Neuronal stem cell (in vitro differentiated cells): ENCODE data around the gene OR6B2.

Experiments used
- DNase-seq: peaks from one replicate; pipeline ENCODE4 v3.0.0-alpha.2; 2013; ENCODE audit warnings: low spot score
- H2AFZ ChIP-seq: one replicate; pipeline ENCODE4 v1.6.1; 2013; ENCODE audit warnings: mild to moderate bottlenecking, low read length, inconsistent platforms
- H2AK5ac ChIP-seq: 2 replicates; pipeline ENCODE4 v1.6.1; 2013; ENCODE audit warnings: low read depth, mild to moderate bottlenecking, inconsistent platforms, low read length, moderate library complexity, mixed read lengths
- H2BK120ac ChIP-seq: 2 replicates; pipeline ENCODE4 v1.6.1; 2013; ENCODE audit warnings: low read depth, mild to moderate bottlenecking, inconsistent platforms, low read length, moderate library complexity, mixed read lengths
- H2BK12ac ChIP-seq: one replicate; pipeline ENCODE4 v1.6.1; 2013; ENCODE audit warnings: low read length, inconsistent platforms
- H2BK15ac ChIP-seq: 2 replicates; pipeline ENCODE4 v1.6.1; 2013; ENCODE audit warnings: mild to moderate bottlenecking, low read length, inconsistent platforms, mixed read lengths
- H2BK5ac ChIP-seq: one replicate; pipeline ENCODE4 v1.6.1; 2013; ENCODE audit warnings: inconsistent platforms, mild to moderate bottlenecking, low read length, moderate library complexity
- H3K14ac ChIP-seq: one replicate; pipeline ENCODE4 v1.6.1; 2013; ENCODE audit warnings: low read length, inconsistent platforms
- H3K18ac ChIP-seq: 2 replicates; pipeline ENCODE4 v1.6.1; 2013; ENCODE audit warnings: low read length, inconsistent platforms
- H3K23ac ChIP-seq: 2 replicates; pipeline ENCODE4 v1.6.1; 2013; ENCODE audit warnings: low read depth, mild to moderate bottlenecking, mixed read lengths, low read length, inconsistent platforms; ENCODE audit not compliant: poor library complexity
- H3K27ac ChIP-seq: replicated peaks from 3 replicates; pipeline ENCODE4 v1.5.1; 2013; ENCODE audit warnings: low read length, inconsistent platforms
- H3K27me3 ChIP-seq, 3 experiments: 2 replicates each; pipeline ENCODE4 v1.6.1; 2013; ENCODE audit warnings: low read length in 3 of 3, mild to moderate bottlenecking in 2 of 3, inconsistent platforms in 1 of 3, low read depth in 1 of 3, mixed read lengths in 1 of 3, moderate library complexity in 1 of 3; ENCODE audit not compliant: control insufficient read depth in 3 of 3, insufficient read depth in 3 of 3
- H3K36me3 ChIP-seq, 2 donors: replicated peaks in 1 of 2; 2 replicates each; pipeline ENCODE4 v1.6.1; 2013; ENCODE audit warnings: low read length in 2 of 2; ENCODE audit not compliant: control insufficient read depth in 2 of 2, insufficient read depth in 2 of 2
- H3K4ac ChIP-seq: 2 replicates; pipeline ENCODE4 v1.6.1; 2013; ENCODE audit warnings: inconsistent platforms, mild to moderate bottlenecking, low read length, moderate library complexity
- H3K4me1 ChIP-seq, 2 donors: 1 replicate in 1 of 2; 2 replicates in 1 of 2; pipeline ENCODE4 v1.6.1; 2013; ENCODE audit warnings: low read length in 2 of 2, low read depth in 1 of 2; ENCODE audit not compliant: control insufficient read depth in 2 of 2, insufficient read depth in 1 of 2
- H3K4me2 ChIP-seq: one replicate; pipeline ENCODE4 v1.6.1; 2013; ENCODE audit warnings: mild to moderate bottlenecking, low read length, inconsistent platforms; ENCODE audit not compliant: insufficient read depth, poor library complexity, severe bottlenecking
- H3K4me3 ChIP-seq, 2 donors: 2 replicates each; pipeline ENCODE4 v1.5.1; 2013; ENCODE audit warnings: low read length in 2 of 2, mild to moderate bottlenecking in 2 of 2, inconsistent platforms in 1 of 2, moderate library complexity in 1 of 2
- H3K79me1 ChIP-seq: one replicate; pipeline ENCODE4 v1.6.1; 2013; ENCODE audit warnings: low read depth, mild to moderate bottlenecking, inconsistent platforms, low read length, moderate library complexity
- H3K9ac ChIP-seq: one replicate; pipeline ENCODE4 v1.6.1; 2013; ENCODE audit warnings: mild to moderate bottlenecking, low read depth, low read length, inconsistent platforms; ENCODE audit not compliant: poor library complexity
- H3K9me3 ChIP-seq, 2 donors: replicated peaks in 1 of 2; 2 replicates each; pipeline versions ENCODE3 to v1.6.1; 2013; ENCODE audit warnings: low read length in 2 of 2, mild to moderate bottlenecking in 2 of 2, inconsistent platforms in 1 of 2, low read depth in 1 of 2, mixed read lengths in 1 of 2, moderate library complexity in 1 of 2; ENCODE audit not compliant: control insufficient read depth in 2 of 2, insufficient read depth in 1 of 2
- H4K8ac ChIP-seq: one replicate; pipeline ENCODE4 v1.6.1; 2013; ENCODE audit warnings: low read depth, mild to moderate bottlenecking, inconsistent platforms, low read length, moderate library complexity
- H4K91ac ChIP-seq: one replicate; pipeline ENCODE4 v1.6.1; 2013; ENCODE audit warnings: low read length, low read depth, mild to moderate bottlenecking, inconsistent platforms; ENCODE audit not compliant: poor library complexity
- WGBS, 2 donors: extraction: QIAGEN DNeasy Blood & Tissue Kit; methylation state at CpG; one replicate each; pipeline ENCODE4 v1.1.7; 2013; ENCODE audit warnings: missing lambda C conversion rate in 2 of 2, mixed read lengths in 1 of 2; ENCODE audit not compliant: insufficient read length in 2 of 2, insufficient replicate concordance in 1 of 2; ENCODE audit errors: extremely low coverage in 2 of 2; 5-methylcytosine and 5-hydroxymethylcytosine counted together

Gene OR6B2

GRCh38 chr2:239983004-239983778, 47.0 kb downstream of the OR6B2 start:
- DNase-seq: no peak

More at GRCh38 chr2:239983004-239983778, 47.0 kb downstream of the OR6B2 start:
- Histone ChIP-seq H3K14ac (no peak overlapping the region), H2BK120ac (no peak overlapping the region), H3K9me3 (peaks cover 6 to 7% of the 10 kb centered on the region in 2 donors), H3K9ac (no peak overlapping the region), H3K18ac (no peak overlapping the region), H3K36me3 (peaks cover 15 to 74% of the 10 kb centered on the region in 2 donors), H3K4ac (no peak overlapping the region), H3K27ac (no peak overlapping the region), H3K4me2 (no peak overlapping the region), H2BK5ac (no peak overlapping the region), H2AFZ (no peak overlapping the region), H3K4me3 (peak overlapping the region in 1 of 2 donors; percentile 48), H2BK12ac (no peak overlapping the region), H3K23ac (no peak overlapping the region), H3K27me3 (peaks cover 0 to 1% (median 0%) of the 10 kb centered on the region in 3 experiments), H2BK15ac (no peak overlapping the region), H2AK5ac (no peak overlapping the region), H3K79me1 (peaks cover 3% of the 10 kb centered on the region), H4K91ac (no peak overlapping the region), H4K8ac (no peak overlapping the region), H3K4me1 (peaks cover 0 to 2% of the 10 kb centered on the region in 2 donors)
- no CpG with 5 or more reads among the region's 9 CpGs for WGBS, 2 donors
